ENCODE data around the gene TBC1D2B.

TBC1D2B gene

GRCh38 chr15:78033864-78034263 is 43.6 kb downstream of the TBC1D2B start:
- WGBS, 2 donors (ENCODE audit: extremely low coverage in 2 of 2, insufficient read length in 2 of 2, insufficient replicate concordance in 1 of 2), result no CpG with 5 or more reads among the region's 6 CpGs
- H3K36me3 ChIP-seq (replicated peaks in 1 of 2; ENCODE audit: control insufficient read depth in 2 of 2, insufficient read depth in 2 of 2, low read length in 2 of 2), result peaks cover 2 to 6% of the 10 kb centered on the region in 2 donors

GRCh38 chr15:78032671-78033070 is 44.8 kb downstream of the TBC1D2B start:
- no peak overlapping the region for H2AK5ac ChIP-seq (ENCODE audit: low read depth, low read length)

More at GRCh38 chr15:78033864-78034263, 43.6 kb downstream of the TBC1D2B start:
- Histone ChIP-seq H3K4me1 (ENCODE audit: control insufficient read depth in 2 of 2, insufficient read depth in 1 of 2, low read depth in 1 of 2, low read length in 2 of 2) (peaks cover 9 to 12% of the 10 kb centered on the region in 2 donors), H3K4me2 (ENCODE audit: insufficient read depth, low read length, poor library complexity, severe bottlenecking) (no peak overlapping the region), H3K27ac (replicated peaks; ENCODE audit: low read length) (no peak overlapping the region), H3K18ac (ENCODE audit: low read length) (no peak overlapping the region), H2BK120ac (ENCODE audit: low read depth, low read length) (no peak overlapping the region), H2AFZ (ENCODE audit: low read length) (no peak overlapping the region), H2AK5ac (ENCODE audit: low read depth, low read length) (no peak overlapping the region), H3K4me3 (ENCODE audit: low read length in 2 of 2) (no peak overlapping the region), H4K8ac (ENCODE audit: low read depth, low read length) (no peak overlapping the region), H3K14ac (ENCODE audit: low read length) (no peak overlapping the region), H3K23ac (ENCODE audit: low read depth, low read length, poor library complexity) (no peak overlapping the region), H2BK12ac (ENCODE audit: low read length) (no peak overlapping the region), H2BK15ac (ENCODE audit: low read length) (no peak overlapping the region), H3K9ac (ENCODE audit: low read depth, low read length, poor library complexity) (no peak overlapping the region), H2BK5ac (ENCODE audit: low read length) (no peak overlapping the region), H3K79me1 (ENCODE audit: low read depth, low read length) (no peaks in the 10 kb centered on the region), H3K4ac (ENCODE audit: low read length) (no peak overlapping the region), H3K27me3 (ENCODE audit: control insufficient read depth in 3 of 3, insufficient read depth in 3 of 3, low read depth in 1 of 3, low read length in 3 of 3) (no peaks in the 10 kb centered on the region), H4K91ac (ENCODE audit: low read depth, low read length, poor library complexity) (no peak overlapping the region), H3K9me3 (replicated peaks in 1 of 2; ENCODE audit: control insufficient read depth in 2 of 2, insufficient read depth in 1 of 2, low read depth in 1 of 2, low read length in 2 of 2) (no peaks in the 10 kb centered on the region)
- DNase-seq (ENCODE audit: low spot score), result no peak

GRCh38 chr15:78024883-78025282 is 52.6 kb downstream of the TBC1D2B start:
- Histone ChIP-seq H3K18ac (ENCODE audit: low read length) (no peak overlapping the region), H2BK120ac (ENCODE audit: low read depth, low read length) (no peak overlapping the region), H3K4me2 (ENCODE audit: insufficient read depth, low read length, poor library complexity, severe bottlenecking) (no peak overlapping the region), H4K8ac (ENCODE audit: low read depth, low read length) (no peak overlapping the region), H3K4ac (ENCODE audit: low read length) (no peak overlapping the region), H2BK5ac (ENCODE audit: low read length) (no peak overlapping the region), H2AK5ac (ENCODE audit: low read depth, low read length) (no peak overlapping the region), H3K9me3 (replicated peaks in 1 of 2; ENCODE audit: control insufficient read depth in 2 of 2, insufficient read depth in 1 of 2, low read depth in 1 of 2, low read length in 2 of 2) (no peaks in the 10 kb centered on the region), H3K9ac (ENCODE audit: low read depth, low read length, poor library complexity) (no peak overlapping the region), H3K23ac (ENCODE audit: low read depth, low read length, poor library complexity) (no peak overlapping the region), H3K4me1 (ENCODE audit: control insufficient read depth in 2 of 2, insufficient read depth in 1 of 2, low read depth in 1 of 2, low read length in 2 of 2) (peaks cover 0 to 2% of the 10 kb centered on the region in 2 donors), H2BK12ac (ENCODE audit: low read length) (no peak overlapping the region), H2BK15ac (ENCODE audit: low read length) (no peak overlapping the region), H3K4me3 (ENCODE audit: low read length in 2 of 2) (no peak overlapping the region), H3K79me1 (ENCODE audit: low read depth, low read length) (no peaks in the 10 kb centered on the region), H3K27ac (replicated peaks; ENCODE audit: low read length) (no peak overlapping the region), H3K36me3 (replicated peaks in 1 of 2; ENCODE audit: control insufficient read depth in 2 of 2, insufficient read depth in 2 of 2, low read length in 2 of 2) (peaks cover 5 to 28% of the 10 kb centered on the region in 2 donors), H2AFZ (ENCODE audit: low read length) (no peak overlapping the region), H4K91ac (ENCODE audit: low read depth, low read length, poor library complexity) (no peak overlapping the region), H3K14ac (ENCODE audit: low read length) (no peak overlapping the region), H3K27me3 (ENCODE audit: control insufficient read depth in 3 of 3, insufficient read depth in 3 of 3, low read depth in 1 of 3, low read length in 3 of 3) (no peaks in the 10 kb centered on the region)
- no CpG with 5 or more reads among the region's 2 CpGs for WGBS, 2 donors (ENCODE audit: extremely low coverage in 2 of 2, insufficient read length in 2 of 2, insufficient replicate concordance in 1 of 2)
- no peak for DNase-seq (ENCODE audit: low spot score)

More at GRCh38 chr15:78032671-78033070, 44.8 kb downstream of the TBC1D2B start:
- H2BK120ac ChIP-seq (ENCODE audit: low read depth, low read length), result no peak overlapping the region
- no peak overlapping the region for H2BK15ac ChIP-seq (ENCODE audit: low read length)
- H3K27ac ChIP-seq (replicated peaks; ENCODE audit: low read length), result no peak overlapping the region
- DNase-seq (ENCODE audit: low spot score), result no peak
- H3K9ac ChIP-seq (ENCODE audit: low read depth, low read length, poor library complexity), result no peak overlapping the region
- no peak overlapping the region for H3K18ac ChIP-seq (ENCODE audit: low read length)
- peaks cover 2 to 6% of the 10 kb centered on the region in 2 donors for H3K36me3 ChIP-seq (replicated peaks in 1 of 2; ENCODE audit: control insufficient read depth in 2 of 2, insufficient read depth in 2 of 2, low read length in 2 of 2)
- H3K79me1 ChIP-seq (ENCODE audit: low read depth, low read length), result no peaks in the 10 kb centered on the region
- H3K4me3 ChIP-seq (ENCODE audit: low read length in 2 of 2), result no peak overlapping the region
- no peak overlapping the region for H3K23ac ChIP-seq (ENCODE audit: low read depth, low read length, poor library complexity)
- H4K8ac ChIP-seq (ENCODE audit: low read depth, low read length), result no peak overlapping the region
- WGBS, 2 donors (ENCODE audit: extremely low coverage in 2 of 2, insufficient read length in 2 of 2, insufficient replicate concordance in 1 of 2), result no CpG with 5 or more reads among the region's 4 CpGs
- H4K91ac ChIP-seq (ENCODE audit: low read depth, low read length, poor library complexity), result no peak overlapping the region
- no peak overlapping the region for H2BK5ac ChIP-seq (ENCODE audit: low read length)
- H2BK12ac ChIP-seq (ENCODE audit: low read length), result no peak overlapping the region
- H3K4me1 ChIP-seq (ENCODE audit: control insufficient read depth in 2 of 2, insufficient read depth in 1 of 2, low read depth in 1 of 2, low read length in 2 of 2), result peaks cover 9 to 12% of the 10 kb centered on the region in 2 donors
- H3K9me3 ChIP-seq (replicated peaks in 1 of 2; ENCODE audit: control insufficient read depth in 2 of 2, insufficient read depth in 1 of 2, low read depth in 1 of 2, low read length in 2 of 2), result no peaks in the 10 kb centered on the region
- H3K4me2 ChIP-seq (ENCODE audit: insufficient read depth, low read length, poor library complexity, severe bottlenecking), result no peak overlapping the region
- H2AFZ ChIP-seq (ENCODE audit: low read length), result no peak overlapping the region
- H3K14ac ChIP-seq (ENCODE audit: low read length), result no peak overlapping the region
- H3K27me3 ChIP-seq (ENCODE audit: control insufficient read depth in 3 of 3, insufficient read depth in 3 of 3, low read depth in 1 of 3, low read length in 3 of 3), result no peaks in the 10 kb centered on the region
- no peak overlapping the region for H3K4ac ChIP-seq (ENCODE audit: low read length)

GRCh38 chr15:78024519-78024870 is 53.0 kb downstream of the TBC1D2B start:
- no peak overlapping the region for H3K23ac ChIP-seq (ENCODE audit: low read depth, low read length, poor library complexity)
- no peaks in the 10 kb centered on the region for H3K79me1 ChIP-seq (ENCODE audit: low read depth, low read length)
- H3K18ac ChIP-seq (ENCODE audit: low read length), result no peak overlapping the region
- H3K9ac ChIP-seq (ENCODE audit: low read depth, low read length, poor library complexity), result no peak overlapping the region
- H3K4me3 ChIP-seq (ENCODE audit: low read length in 2 of 2), result no peak overlapping the region
- peaks cover 4 to 26% of the 10 kb centered on the region in 2 donors for H3K36me3 ChIP-seq (replicated peaks in 1 of 2; ENCODE audit: control insufficient read depth in 2 of 2, insufficient read depth in 2 of 2, low read length in 2 of 2)
- H2AFZ ChIP-seq (ENCODE audit: low read length), result no peak overlapping the region
- H3K4me1 ChIP-seq (ENCODE audit: control insufficient read depth in 2 of 2, insufficient read depth in 1 of 2, low read depth in 1 of 2, low read length in 2 of 2), result peaks cover 0 to 2% of the 10 kb centered on the region in 2 donors
- no peak overlapping the region for H4K8ac ChIP-seq (ENCODE audit: low read depth, low read length)
- no peak overlapping the region for H3K4me2 ChIP-seq (ENCODE audit: insufficient read depth, low read length, poor library complexity, severe bottlenecking)
- H2BK120ac ChIP-seq (ENCODE audit: low read depth, low read length), result no peak overlapping the region
- H3K4ac ChIP-seq (ENCODE audit: low read length), result no peak overlapping the region
- DNase-seq (ENCODE audit: low spot score), result no peak
- H3K9me3 ChIP-seq (replicated peaks in 1 of 2; ENCODE audit: control insufficient read depth in 2 of 2, insufficient read depth in 1 of 2, low read depth in 1 of 2, low read length in 2 of 2), result no peaks in the 10 kb centered on the region
- H3K27me3 ChIP-seq (ENCODE audit: control insufficient read depth in 3 of 3, insufficient read depth in 3 of 3, low read depth in 1 of 3, low read length in 3 of 3), result no peaks in the 10 kb centered on the region
- WGBS, 2 donors (ENCODE audit: extremely low coverage in 2 of 2, insufficient read length in 2 of 2, insufficient replicate concordance in 1 of 2), result no CpG with 5 or more reads among the region's 2 CpGs
- H2BK12ac ChIP-seq (ENCODE audit: low read length), result no peak overlapping the region
- no peak overlapping the region for H3K27ac ChIP-seq (replicated peaks; ENCODE audit: low read length)
- H2BK5ac ChIP-seq (ENCODE audit: low read length), result no peak overlapping the region
- H2AK5ac ChIP-seq (ENCODE audit: low read depth, low read length), result no peak overlapping the region
- H4K91ac ChIP-seq (ENCODE audit: low read depth, low read length, poor library complexity), result no peak overlapping the region
- H2BK15ac ChIP-seq (ENCODE audit: low read length), result no peak overlapping the region
- H3K14ac ChIP-seq (ENCODE audit: low read length), result no peak overlapping the region
